Bone marrow (tissue), 2 donors: Measurements from ENCODE around the gene SLC10A6.

Experiments used
- DNase-seq, 2 donors: peaks; one replicate each; lab custom pipeline; 2025; lab: John Stamatoyannopoulos, UW

The SLC10A6 gene

DNA sequence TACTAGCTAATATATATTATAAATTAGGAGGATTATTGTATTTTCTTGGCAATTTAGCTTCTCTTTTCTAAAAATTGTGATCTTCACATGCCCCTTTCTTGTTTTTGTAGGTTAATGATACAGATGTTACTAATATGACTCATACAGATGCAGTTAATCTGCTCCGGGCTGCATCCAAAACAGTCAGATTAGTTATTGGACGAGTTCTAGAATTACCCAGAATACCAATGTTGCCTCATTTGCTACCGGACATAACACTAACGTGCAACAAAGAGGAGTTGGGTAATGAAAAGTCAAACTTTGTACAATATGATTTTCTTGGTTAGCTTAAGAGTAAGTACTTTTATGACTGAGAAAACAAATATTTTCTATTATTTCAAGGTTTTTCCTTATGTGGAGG lies 74.1 kb downstream of the SLC10A6 start:
- no peak for DNase-seq
